Measurements from ENCODE around the gene KRT3. TPM values are rescaled to one million over a fixed set of nuclear protein-coding genes. Genes with fewer than 3 reads are reported as not detected.
A peak's percentile ranks its signal among the peaks of the same experiment; 100 is the strongest.

The KRT3 gene
- total and polyA plus RNA-seq, 9 of the 15 experiments (the other 6 are each of a cell fraction or from before 2014, with no cell fraction given) = not detected

- no peak overlapping the region for H3K27ac ChIP-seq (ENCODE audit: extremely low read depth, low read depth, low read length)
- H3K79me2 ChIP-seq (ENCODE audit: control insufficient read depth, insufficient read depth, low read length) = no peaks in the 10 kb centered on the region
- ATAC-seq = no peak
- DNase-seq (ENCODE audit: extremely low read depth in 1 of 4, low spot score in 3 of 4) = no peak
- H2AFZ ChIP-seq (ENCODE audit: low read depth, low read length) = no peak overlapping the region
- WGBS (ENCODE audit: insufficient coverage, low coverage, missing lambda C conversion rate) = 6% methylated on average over 6 of the region's 6 CpGs
- TF ChIP-seq CUX1 (CRISPR knock-in tag; IDR thresholded peaks at IDR 0.05) = no peak
- no peak for TF ChIP-seq ZNF780A (CRISPR knock-in tag; IDR thresholded peaks at IDR 0.05)
- TF ChIP-seq SOX6 (IDR thresholded peaks at IDR 0.05) = no peak
- TF ChIP-seq NFIC (IDR thresholded peaks at IDR 0.05) = peak; percentile 77
- TF ChIP-seq XRCC4 (IDR thresholded peaks at IDR 0.05; ENCODE audit: extremely low read depth, insufficient read depth, insufficient read length) = no peak
- H3K9ac ChIP-seq (ENCODE audit: insufficient read depth in 1 of 2, low read depth in 2 of 2, low read length in 2 of 2) = no peak overlapping the region
- no peaks in the 10 kb centered on the region for H3K36me3 ChIP-seq (ENCODE audit: control insufficient read depth, insufficient read depth, low read length)
- peaks cover 8 to 22% of the 10 kb centered on the region in 2 experiments; a peak in 3 of 5 replicates for H3K27me3 ChIP-seq (ENCODE audit: control insufficient read depth in 2 of 2, insufficient read depth in 2 of 2, low read length in 2 of 2)
- in situ Hi-C loops (cut with MboI) = no loop called here
- H3K4me1 ChIP-seq (replicated peaks in 1 of 2; ENCODE audit: control insufficient read depth in 2 of 2, insufficient read depth in 2 of 2, low read length in 2 of 2) = peaks cover 8 to 17% of the 10 kb centered on the region in 2 experiments; a peak in 4 of 5 replicates
- no peaks in the 10 kb centered on the region for H3K9me3 ChIP-seq (replicated peaks; ENCODE audit: control insufficient read depth, insufficient read depth, low read depth, low read length)
- no peak overlapping the region for H3K4me3 ChIP-seq
- H4K20me1 ChIP-seq (replicated peaks; ENCODE audit: control insufficient read depth, insufficient read depth, low read length) = no peaks in the 10 kb centered on the region
- intact Hi-C loops (cut with micrococcal nuclease) = no loop called here
- H3K9me1 ChIP-seq (ENCODE audit: control insufficient read depth, insufficient read depth, low read length) = no peaks in the 10 kb centered on the region
- CTCF ChIA-PET (ENCODE audit: low intra/inter-chr PET ratio) = no interaction called here
- BruUV-seq (replicated peaks) = no TSS peak
- no peak overlapping the region for H3K4me2 ChIP-seq (ENCODE audit: insufficient read depth, low read length)
- POLR2A ChIA-PET = interaction anchor here (0.6 to 0.7 kb wide), 2 partner anchors 11 to 16 kb away, joined by 3 read pairs; partner anchors contain the start of gene KRT76
- no peak for FAIRE-seq
Observed at GRCh38 chr12:52787324-52788191, 8.4 kb downstream of the KRT3 start.
